ENCODE measurements around the gene SP5.

GRCh38 chr2:170711196-170711773 is 3.9 kb upstream of the SP5 start:
- no peak for TF ChIP-seq EP300 (IDR thresholded peaks at IDR 0.05)
- no peak for TF ChIP-seq CTCF (IDR thresholded peaks at IDR 0.05)
- no peak for TF ChIP-seq POLR2A (IDR thresholded peaks at IDR 0.05)
